ENCODE data around the gene HSD17B1.

GRCh38 chr17:42522263-42522790 is 30.4 kb upstream of the HSD17B1 start:
- TF ChIP-seq CTCF (IDR thresholded peaks at IDR 0.05; ENCODE audit: insufficient read depth, low read length, poor library complexity, severe bottlenecking): no peak
- TF ChIP-seq EZH2phosphoT487 (conservative IDR thresholded peaks at IDR 0.05; ENCODE audit: low read length): no peak
